GF-D8 (cell line): ENCODE data around the gene PSAPL1.

Source experiments
- DNase-seq: peaks from one replicate; lab custom pipeline; 2025; lab: John Stamatoyannopoulos, UW

The PSAPL1 gene

GRCh38 chr4:7381890-7382633, 52.7 kb downstream of the PSAPL1 start:
- no peak for DNase-seq

GRCh38 chr4:7381221-7381889, 53.4 kb downstream of the PSAPL1 start:
- no peak for DNase-seq
